Activated T-helper 1 cell treated with anti-CD3 and anti-CD28 coated beads, Interleukin-12 subunit alpha, Interleukin-12 subunit beta, Interleukin-2, Interleukin-4 antibody, amounts not matched to agents 30 ng/mL and 10 ng/mL and 1 ng/mL, durations not matched to agents 14 hours and 24 hours and 36 hours (primary cell): ENCODE results near the gene IRAG1. TPM values are rescaled to one million over a fixed set of nuclear protein-coding genes. Genes with fewer than 3 reads are reported as not detected.
"Not testable (repeated sequence)": the region's sequence is repeated elsewhere in the genome, so short reads cannot be mapped to it uniquely, and the experiment has no call there.

ENCODE experiments used
- DNase-seq: peaks from one replicate; pipeline ENCODE4 v3.0.0; 2021; ENCODE audit warnings: low spot score
- H3K27ac Mint-ChIP-seq: one replicate; pipeline ENCODE4 v1.8.0; 2021; ENCODE audit warnings: mild to moderate bottlenecking, mixed read lengths
- H3K27me3 Mint-ChIP-seq: one replicate; pipeline ENCODE4 v1.8.0; 2022; ENCODE audit warnings: mild to moderate bottlenecking, moderate library complexity, mixed read lengths; ENCODE audit not compliant: insufficient read depth
- H3K36me3 Mint-ChIP-seq: one replicate; pipeline ENCODE4 v1.8.0; 2021; ENCODE audit warnings: low read depth, mixed read lengths
- H3K4me1 Mint-ChIP-seq: one replicate; pipeline ENCODE4 v1.8.0; 2021; ENCODE audit warnings: low read depth, mixed read lengths
- H3K4me3 Mint-ChIP-seq: one replicate; pipeline ENCODE4 v1.8.0; 2021; ENCODE audit warnings: mild to moderate bottlenecking, moderate library complexity, mixed read lengths
- H3K9me3 Mint-ChIP-seq: one replicate; pipeline ENCODE4 v1.8.0; 2021; ENCODE audit warnings: mixed read lengths
- intact Hi-C: fragments of 100-400 bp; cut with micrococcal nuclease; formaldehyde crosslinking; loops from one replicate; pipeline ENCODE4 v1.15.1; 2024
- total RNA-seq: library from RNA; stranded (reverse); gene quantifications from 2 replicates; pipeline ENCODE4 v1.2.3, GENCODE V29; 2022

The IRAG1 gene
- total RNA-seq, 1 donor from 2014 or later, result not detected

GRCh38 chr11:10694486-10695239 lies 1.1 kb upstream of the IRAG1 start:
- Mint-ChIP-seq H3K27me3 (peaks cover 4% of the 10 kb centered on the region), H3K9me3 (no peaks in the 10 kb centered on the region), H3K4me1 (no peaks in the 10 kb centered on the region), H3K27ac (no peak overlapping the region), H3K4me3 (no peak overlapping the region), H3K36me3 (no peaks in the 10 kb centered on the region)
- no peak for DNase-seq
- intact Hi-C loops, result no loop called here

GRCh38 chr11:10692531-10693115 lies 932 bp downstream of the IRAG1 start:
- DNase-seq, result no peak
- H3K9me3 Mint-ChIP-seq, result no peaks in the 10 kb centered on the region
- H3K4me1 Mint-ChIP-seq, result no peaks in the 10 kb centered on the region
- intact Hi-C loops, result no loop called here
- no peaks in the 10 kb centered on the region for H3K36me3 Mint-ChIP-seq
- H3K27ac Mint-ChIP-seq, result no peak overlapping the region
- peaks cover 3% of the 10 kb centered on the region for H3K27me3 Mint-ChIP-seq
- no peak overlapping the region for H3K4me3 Mint-ChIP-seq

- intact Hi-C loops, result no loop called here
- Mint-ChIP-seq H3K27me3 (peaks cover 13% of the 10 kb centered on the region), H3K27ac (no peak overlapping the region), H3K36me3 (no peaks in the 10 kb centered on the region), H3K4me1 (no peaks in the 10 kb centered on the region), H3K4me3 (no peak overlapping the region), H3K9me3 (no peaks in the 10 kb centered on the region)
- no peak for DNase-seq
Observed at GRCh38 chr11:10688401-10688800, 5.2 kb downstream of the IRAG1 start.

DNA sequence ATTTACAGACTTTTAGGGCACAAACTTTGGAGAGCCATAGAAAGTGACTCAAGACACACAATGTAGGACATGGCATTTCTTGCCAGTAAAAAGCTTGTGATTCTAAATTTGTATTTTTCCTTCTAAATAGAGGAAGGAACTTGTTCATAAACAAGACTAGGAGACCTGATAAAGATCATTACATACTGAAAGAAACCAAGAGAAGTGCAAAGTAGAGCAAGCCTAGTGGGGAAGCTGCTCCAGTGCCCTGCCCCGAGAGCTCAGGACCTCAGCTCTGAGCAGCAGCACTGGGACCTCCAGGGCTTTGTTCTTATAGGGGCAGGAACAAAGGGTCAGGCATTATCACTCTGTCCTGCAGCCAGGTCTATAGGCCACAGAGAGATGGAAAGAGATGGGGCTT lies 7.2 kb downstream of the IRAG1 start:
- no peak overlapping the region for H3K27ac Mint-ChIP-seq
- H3K4me1 Mint-ChIP-seq, result no peaks in the 10 kb centered on the region
- no peaks in the 10 kb centered on the region for H3K9me3 Mint-ChIP-seq
- H3K36me3 Mint-ChIP-seq, result no peaks in the 10 kb centered on the region
- H3K4me3 Mint-ChIP-seq, result no peak overlapping the region
- peaks cover 10% of the 10 kb centered on the region for H3K27me3 Mint-ChIP-seq
- intact Hi-C loops, result no loop called here
- DNase-seq, result no peak

DNA sequence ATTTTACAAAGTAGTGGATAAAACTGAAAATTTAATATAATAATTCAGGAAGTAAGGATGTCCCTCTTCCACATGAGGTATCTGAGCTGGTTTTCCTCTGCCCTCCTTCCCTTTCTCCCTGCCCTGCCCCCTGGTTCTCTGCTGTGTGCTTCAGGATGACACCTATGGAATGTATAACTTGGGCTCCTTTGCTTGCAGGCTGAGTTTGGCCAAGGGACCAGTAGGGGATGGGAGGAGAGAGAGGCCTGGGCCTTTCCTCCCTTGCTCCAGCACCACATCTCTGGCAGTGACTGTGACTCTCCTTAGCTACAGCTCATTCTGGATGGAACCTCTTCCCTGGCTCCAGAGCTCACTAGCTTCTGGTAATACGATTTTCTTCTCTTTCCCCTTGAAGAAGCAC lies 10.1 kb downstream of the IRAG1 start:
- Mint-ChIP-seq H3K27me3 (peaks cover 16% of the 10 kb centered on the region), H3K27ac (no peak overlapping the region), H3K4me3 (no peak overlapping the region), H3K9me3 (no peaks in the 10 kb centered on the region), H3K36me3 (no peaks in the 10 kb centered on the region), H3K4me1 (no peaks in the 10 kb centered on the region)
- DNase-seq, result no peak
- intact Hi-C loops, result no loop called here

- intact Hi-C loops, result no loop called here
- H3K9me3 Mint-ChIP-seq, result no peaks in the 10 kb centered on the region
- DNase-seq, result no peak
- H3K4me1 Mint-ChIP-seq, result no peaks in the 10 kb centered on the region
- H3K27me3 Mint-ChIP-seq, result peaks cover 20% of the 10 kb centered on the region
- no peaks in the 10 kb centered on the region for H3K36me3 Mint-ChIP-seq
- no peak overlapping the region for H3K4me3 Mint-ChIP-seq
- no peak overlapping the region for H3K27ac Mint-ChIP-seq
Observed at GRCh38 chr11:10680956-10681487, 12.5 kb downstream of the IRAG1 start.

DNA sequence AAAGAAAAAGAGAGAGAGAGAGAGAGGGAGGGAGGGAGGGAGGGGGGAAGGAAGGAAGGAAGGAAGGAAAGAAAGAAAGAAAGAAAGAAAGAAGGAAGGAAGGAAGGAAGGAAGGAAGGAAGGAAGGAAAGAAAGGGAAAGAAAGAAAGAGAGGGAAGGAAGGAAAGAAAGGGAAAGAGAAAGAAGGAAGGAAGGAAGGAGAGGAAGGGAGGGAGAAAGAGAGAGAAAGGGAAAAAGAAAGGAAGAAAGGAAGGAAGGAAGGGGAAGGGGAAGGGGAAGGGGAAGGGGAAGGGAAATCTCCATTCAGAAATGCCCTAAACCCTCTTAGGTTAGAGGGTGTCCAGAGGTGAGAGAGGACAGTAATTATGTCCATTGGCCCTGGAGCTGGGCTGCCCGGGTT lies 13.3 kb downstream of the IRAG1 start:
- intact Hi-C loops, H3K36me3 Mint-ChIP-seq, H3K4me1 Mint-ChIP-seq, H3K27ac Mint-ChIP-seq, H3K9me3 Mint-ChIP-seq, DNase-seq, H3K4me3 Mint-ChIP-seq: not testable (repeated sequence)
- H3K27me3 Mint-ChIP-seq, result peaks cover 20% of the 10 kb centered on the region

DNA sequence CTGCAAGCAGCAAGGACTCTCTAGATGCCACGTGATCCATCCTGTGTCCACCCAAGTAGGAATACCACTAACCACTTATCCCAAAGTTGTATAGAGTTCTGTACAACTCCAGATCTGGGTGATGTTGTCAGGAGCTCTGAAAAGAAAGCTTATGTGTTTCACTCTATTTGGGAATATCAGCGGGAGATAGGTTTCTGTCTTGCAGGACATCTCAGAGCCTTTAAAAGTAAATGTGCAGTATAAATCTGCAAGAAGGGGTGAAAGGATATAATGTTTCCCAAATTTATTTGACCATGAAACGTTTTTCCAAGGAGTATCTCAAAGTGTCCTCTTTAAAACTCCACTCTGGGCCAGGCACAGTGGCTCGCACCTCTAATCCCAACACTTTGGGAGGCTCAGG lies 13.9 kb downstream of the IRAG1 start:
- no peak overlapping the region for H3K4me3 Mint-ChIP-seq
- no peaks in the 10 kb centered on the region for H3K9me3 Mint-ChIP-seq
- H3K4me1 Mint-ChIP-seq, result no peaks in the 10 kb centered on the region
- intact Hi-C loops, result no loop called here
- H3K27ac Mint-ChIP-seq, result no peak overlapping the region
- no peaks in the 10 kb centered on the region for H3K36me3 Mint-ChIP-seq
- H3K27me3 Mint-ChIP-seq, result peaks cover 21% of the 10 kb centered on the region
- no peak for DNase-seq

GRCh38 chr11:10678101-10678500 lies 15.5 kb downstream of the IRAG1 start:
- Mint-ChIP-seq H3K27me3 (peaks cover 32% of the 10 kb centered on the region), H3K4me3 (no peak overlapping the region), H3K4me1 (no peaks in the 10 kb centered on the region), H3K27ac (no peak overlapping the region), H3K9me3 (no peaks in the 10 kb centered on the region), H3K36me3 (no peaks in the 10 kb centered on the region)
- no peak for DNase-seq
- intact Hi-C loops, result no loop called here

GRCh38 chr11:10676919-10677318 lies 16.6 kb downstream of the IRAG1 start:
- intact Hi-C loops, result no loop called here
- Mint-ChIP-seq H3K4me1 (no peaks in the 10 kb centered on the region), H3K27me3 (peaks cover 39% of the 10 kb centered on the region), H3K36me3 (no peaks in the 10 kb centered on the region), H3K9me3 (no peaks in the 10 kb centered on the region), H3K4me3 (no peak overlapping the region), H3K27ac (no peak overlapping the region)
- DNase-seq, result no peak

GRCh38 chr11:10674911-10675440 lies 18.6 kb downstream of the IRAG1 start:
- no peak overlapping the region for H3K27ac Mint-ChIP-seq
- intact Hi-C loops, result no loop called here
- no peaks in the 10 kb centered on the region for H3K4me1 Mint-ChIP-seq
- no peaks in the 10 kb centered on the region for H3K36me3 Mint-ChIP-seq
- H3K4me3 Mint-ChIP-seq, result no peak overlapping the region
- DNase-seq, result no peak
- H3K9me3 Mint-ChIP-seq, result no peaks in the 10 kb centered on the region
- peaks cover 52% of the 10 kb centered on the region for H3K27me3 Mint-ChIP-seq

GRCh38 chr11:10674440-10674855 lies 19.1 kb downstream of the IRAG1 start:
- DNase-seq, result no peak
- H3K27me3 Mint-ChIP-seq, result peaks cover 57% of the 10 kb centered on the region
- H3K4me3 Mint-ChIP-seq, result no peak overlapping the region
- no peaks in the 10 kb centered on the region for H3K9me3 Mint-ChIP-seq
- no peak overlapping the region for H3K27ac Mint-ChIP-seq
- H3K4me1 Mint-ChIP-seq, result no peaks in the 10 kb centered on the region
- intact Hi-C loops, result no loop called here
- H3K36me3 Mint-ChIP-seq, result no peaks in the 10 kb centered on the region

- DNase-seq, result no peak
- Mint-ChIP-seq H3K27me3 (peaks cover 59% of the 10 kb centered on the region), H3K4me3 (no peak overlapping the region), H3K9me3 (no peaks in the 10 kb centered on the region), H3K36me3 (no peaks in the 10 kb centered on the region), H3K4me1 (no peaks in the 10 kb centered on the region), H3K27ac (no peak overlapping the region)
- intact Hi-C loops, result no loop called here
Observed at GRCh38 chr11:10673501-10674062, 20.0 kb downstream of the IRAG1 start.
